Thoracic aorta endothelial cell (primary cell): ENCODE data around the gene SCGB1A1. TPM values are rescaled to one million over a fixed set of nuclear protein-coding genes. Genes with fewer than 3 reads are reported as not detected.

Source experiments
- total RNA-seq: library from RNA; depleted of rRNA; stranded (reverse); fragments of >200 nt; gene quantifications from 2 replicates; pipeline ENCODE4 v1.2.3, GENCODE V29; 2012

Gene SCGB1A1
- total RNA-seq = not detected in 2 replicates

GRCh38 chr11:62418733-62419132 lies at the start of gene SCGB1A1:
TSS of gene SCGB1A1 (plus strand) at chr11:62419033. CDS start at chr11:62419096, 63 bp downstream.

Other genes with a start within 250 kb of the SCGB1A1 start
- not detected in 2 replicates for gene SCGB1D1, start 228.8 kb upstream of the SCGB1A1 start, total RNA-seq
- not detected in 2 replicates for gene SCGB2A1, start 210.4 kb upstream of the SCGB1A1 start, total RNA-seq
- gene SCGB1D2, start 176.8 kb upstream of the SCGB1A1 start, total RNA-seq = not detected in 2 replicates
- not detected in 2 replicates for gene SCGB2A2, start 148.9 kb upstream of the SCGB1A1 start, total RNA-seq
- not detected in 2 replicates for gene SCGB1D4, start 120.0 kb upstream of the SCGB1A1 start, total RNA-seq
- 37.5 and 43.1 TPM in 2 replicates for gene ASRGL1, start 81.6 kb upstream of the SCGB1A1 start, total RNA-seq
- gene AHNAK, start 127.8 kb downstream of the SCGB1A1 start, total RNA-seq = 791 and 990 TPM in 2 replicates
- 1,113 and 1,272 TPM in 2 replicates for gene EEF1G, start 154.9 kb downstream of the SCGB1A1 start, total RNA-seq
- 8.5 and 12.6 TPM in 2 replicates for gene TUT1, start 172.5 kb downstream of the SCGB1A1 start, total RNA-seq
- 195 and 203 TPM in 2 replicates for gene MTA2, start 182.8 kb downstream of the SCGB1A1 start, total RNA-seq
- 28.2 and 35.3 TPM in 2 replicates for gene EML3, start 193.7 kb downstream of the SCGB1A1 start, total RNA-seq
- 3.7 and 5.1 TPM in 2 replicates for gene ROM1, start 194.2 kb downstream of the SCGB1A1 start, total RNA-seq
- gene B3GAT3, start 203.0 kb downstream of the SCGB1A1 start, total RNA-seq = 11.8 and 12.3 TPM in 2 replicates
- gene GANAB, start 227.6 kb downstream of the SCGB1A1 start, total RNA-seq = 219 and 230 TPM in 2 replicates
- gene INTS5, start 234.3 kb downstream of the SCGB1A1 start, total RNA-seq = 23.5 and 27.5 TPM in 2 replicates
- 32.7 and 44.0 TPM in 2 replicates for gene C11orf98, start 246.2 kb downstream of the SCGB1A1 start, total RNA-seq
- gene CSKMT, start 246.3 kb downstream of the SCGB1A1 start, total RNA-seq = 7.7 and 10.6 TPM in 2 replicates